Muscle of back (tissue), 13 donors: ENCODE measurements around the gene IRF6. TPM values are rescaled to one million over a fixed set of nuclear protein-coding genes. Genes with fewer than 3 reads are reported as not detected.

Experiments used
- DNase-seq, 3 donors: peaks; one replicate each; pipeline versions ENCODE4 v3.0.0 to v3.0.0-alpha.2; 2013
- long read RNA-seq, 9 donors: transcript quantifications; one replicate each; lab custom pipeline, GENCODE V29; 2026
- polyA plus RNA-seq, 10 donors: library from polyadenylated mRNA; unstranded; fragments of 120-200 nt; gene quantifications; one replicate each; pipeline ENCODE4 v1.2.1, GENCODE V29; 2013; ENCODE audit not compliant: insufficient read length in 10 of 10

Gene IRF6
- polyA plus RNA-seq, result 10 to 100 TPM in 1 of 10 donors, 1 to 10 TPM in 3, under 1 TPM in 6; 0.43 to 11.3 (median 0.73) TPM
- long read RNA-seq, donor 1, full-length matches to known transcripts, result 1 of 1 reads
- long read RNA-seq, donor 1, partial matches to known transcripts, result 0 of 1 reads
- long read RNA-seq, donor 1, other reads (novel, unspliced or antisense), result 0 of 1 reads
- long read RNA-seq, donor 2, result 0 reads
- long read RNA-seq, donor 3, full-length matches to known transcripts, result 1 of 1 reads
- long read RNA-seq, donor 3, partial matches to known transcripts, result 0 of 1 reads
- long read RNA-seq, donor 3, other reads (novel, unspliced or antisense), result 0 of 1 reads
- long read RNA-seq, donor 4, result 0 reads
- long read RNA-seq, donor 5, full-length matches to known transcripts, result 1 of 1 reads
- long read RNA-seq, donor 5, partial matches to known transcripts, result 0 of 1 reads
- long read RNA-seq, donor 5, other reads (novel, unspliced or antisense), result 0 of 1 reads
- long read RNA-seq, donor 6, result 0 reads
- long read RNA-seq, donor 7, result 0 reads
- long read RNA-seq, donor 8, full-length matches to known transcripts, result 1 of 1 reads
- long read RNA-seq, donor 8, partial matches to known transcripts, result 0 of 1 reads
- long read RNA-seq, donor 8, other reads (novel, unspliced or antisense), result 0 of 1 reads
- long read RNA-seq, donor 9, result 0 reads

GRCh38 chr1:209805875-209806760 lies at the start of gene IRF6:
Gene IRF6 (minus strand): TSS chr1:209806142. CDS start chr1:209801413, 4,729 bp downstream.
- DNase-seq, result peak in 2 of 3 donors; percentile 66 to 80

- no peak for DNase-seq
Measured at GRCh38 chr1:209855623-209856022, 49.7 kb upstream of the IRF6 start.

GRCh38 chr1:209855006-209855405 lies 49.1 kb upstream of the IRF6 start:
- no peak for DNase-seq

- no peak for DNase-seq
Measured at GRCh38 chr1:209854196-209854595, 48.3 kb upstream of the IRF6 start.

- DNase-seq, result no peak
Measured at GRCh38 chr1:209853676-209854075, 47.7 kb upstream of the IRF6 start.

- DNase-seq, result peak in 2 of 3 donors; percentile 19 to 66
Measured at GRCh38 chr1:209850342-209850979, 44.5 kb upstream of the IRF6 start.

GRCh38 chr1:209849388-209849787 lies 43.4 kb upstream of the IRF6 start:
- DNase-seq, result no peak

GRCh38 chr1:209845408-209845725 lies 39.4 kb upstream of the IRF6 start:
- DNase-seq, result no peak

GRCh38 chr1:209844695-209845407 lies 38.9 kb upstream of the IRF6 start:
- DNase-seq, result no peak

GRCh38 chr1:209840611-209841010 lies 34.7 kb upstream of the IRF6 start:
- no peak for DNase-seq

- DNase-seq, result peak in 1 of 3 donors; percentile 89
Measured at GRCh38 chr1:209839875-209840546, 34.1 kb upstream of the IRF6 start.

GRCh38 chr1:209838537-209838936 lies 32.6 kb upstream of the IRF6 start:
- DNase-seq, result no peak

GRCh38 chr1:209837671-209838070 lies 31.7 kb upstream of the IRF6 start:
- no peak for DNase-seq

- peak in 1 of 3 donors; percentile 54 for DNase-seq
Measured at GRCh38 chr1:209835782-209836298, 29.9 kb upstream of the IRF6 start.

- peak in 1 of 3 donors; percentile 36 for DNase-seq
Measured at GRCh38 chr1:209831615-209832014, 25.7 kb upstream of the IRF6 start.

GRCh38 chr1:209830722-209831121 lies 24.8 kb upstream of the IRF6 start:
- DNase-seq, result no peak

GRCh38 chr1:209829716-209830115 lies 23.8 kb upstream of the IRF6 start:
- no peak for DNase-seq

GRCh38 chr1:209827384-209828262 lies 21.7 kb upstream of the IRF6 start, which contains the start of gene UTP25:
Gene UTP25 (plus strand): TSS chr1:209827972. CDS start chr1:209828064, 92 bp downstream.
- peak; percentile 94 to 97 (median 96) for DNase-seq
